ENCODE data around the gene LIG4. TPM values are rescaled to one million over a fixed set of nuclear protein-coding genes. Genes with fewer than 3 reads are reported as not detected.

The LIG4 gene
- total and polyA plus RNA-seq, 3 experiments from 2014 or later: 6.9 to 9.3 (median 9.3) TPM

GRCh38 chr13:108212886-108213285, 2.5 kb downstream of the LIG4 start:
- peak overlapping the region in 1 of 7 donors; percentile 35 for H3K4me3 Mint-ChIP-seq
- Histone ChIP-seq H3K4me3 (ENCODE audit: low read length) (no peak overlapping the region), H3K36me3 (ENCODE audit: insufficient read depth, low read length) (no peaks in the 10 kb centered on the region), H3K27me3 (ENCODE audit: insufficient read depth, low read length, poor library complexity, severe bottlenecking) (no peaks in the 10 kb centered on the region), H3K9me3 (ENCODE audit: low read length) (peaks cover 15% of the 10 kb centered on the region), H3K27ac (ENCODE audit: low read depth, low read length) (no peak overlapping the region), H3K4me1 (ENCODE audit: insufficient read depth, low read length) (peaks cover 29% of the 10 kb centered on the region)
- peaks cover 0 to 1% of the 10 kb centered on the region in 2 donors for H3K27me3 Mint-ChIP-seq
- peaks cover 26 to 38% (median 32%) of the 10 kb centered on the region in 3 donors for H3K4me1 Mint-ChIP-seq
- CTCF ChIA-PET: no interaction called here
- POLR2A ChIA-PET: no interaction called here
- H3K9me3 Mint-ChIP-seq: peaks cover 14 to 29% (median 25%) of the 10 kb centered on the region in 5 donors
- H3K36me3 Mint-ChIP-seq: peaks cover 13 to 30% (median 24%) of the 10 kb centered on the region in 3 donors
- DNase-seq: no peak
- H3K27ac Mint-ChIP-seq: peak overlapping the region in 2 of 8 donors; percentile 12 to 100

GRCh38 chr13:108210551-108210950, 4.8 kb downstream of the LIG4 start:
- ChIA-PET POLR2A (no interaction called here), CTCF (interaction anchor here (1.4 kb wide), 1 partner anchor 14 kb away, joined by 3 read pairs; no protein-coding TSS in a partner anchor)
- Histone ChIP-seq H3K4me1 (ENCODE audit: insufficient read depth, low read length) (peaks cover 7% of the 10 kb centered on the region), H3K4me3 (ENCODE audit: low read length) (no peak overlapping the region), H3K27ac (ENCODE audit: low read depth, low read length) (no peak overlapping the region), H3K9me3 (ENCODE audit: low read length) (peaks cover 15% of the 10 kb centered on the region), H3K27me3 (ENCODE audit: insufficient read depth, low read length, poor library complexity, severe bottlenecking) (no peaks in the 10 kb centered on the region), H3K36me3 (ENCODE audit: insufficient read depth, low read length) (no peaks in the 10 kb centered on the region)
- peaks cover 16 to 37% (median 32%) of the 10 kb centered on the region in 5 donors for H3K9me3 Mint-ChIP-seq
- no peak overlapping the region for H3K27ac Mint-ChIP-seq
- no peak for DNase-seq
- H3K4me3 Mint-ChIP-seq: peak overlapping the region in 1 of 7 donors; percentile 13
- H3K36me3 Mint-ChIP-seq: peaks cover 13 to 30% (median 23%) of the 10 kb centered on the region in 3 donors
- peaks cover 10 to 17% (median 15%) of the 10 kb centered on the region in 3 donors for H3K4me1 Mint-ChIP-seq
- H3K27me3 Mint-ChIP-seq: peaks cover under 1 to 2% of the 10 kb centered on the region in 2 donors

- H3K36me3 Mint-ChIP-seq: peaks cover 0 to 6% (median 2%) of the 10 kb centered on the region in 3 donors
- ChIA-PET CTCF (no interaction called here), POLR2A (no interaction called here)
- H3K9me3 Mint-ChIP-seq: peaks cover 0 to 4% (median 2%) of the 10 kb centered on the region in 5 donors
- peaks cover 0 to 3% (median 0%) of the 10 kb centered on the region in 3 donors for H3K4me1 Mint-ChIP-seq
- no peak overlapping the region for H3K4me3 Mint-ChIP-seq
- Histone ChIP-seq H3K9me3 (ENCODE audit: low read length) (no peaks in the 10 kb centered on the region), H3K4me1 (ENCODE audit: insufficient read depth, low read length) (no peaks in the 10 kb centered on the region), H3K27me3 (ENCODE audit: insufficient read depth, low read length, poor library complexity, severe bottlenecking) (no peaks in the 10 kb centered on the region), H3K4me3 (ENCODE audit: low read length) (no peak overlapping the region), H3K36me3 (ENCODE audit: insufficient read depth, low read length) (no peaks in the 10 kb centered on the region), H3K27ac (ENCODE audit: low read depth, low read length) (no peak overlapping the region)
- H3K27ac Mint-ChIP-seq: no peak overlapping the region
- peaks cover 10 to 35% of the 10 kb centered on the region in 2 donors for H3K27me3 Mint-ChIP-seq
- no peak for DNase-seq
Measured at GRCh38 chr13:108200781-108201398, 14.4 kb downstream of the LIG4 start.

- Mint-ChIP-seq H3K9me3 (peaks cover 0 to 7% (median 3%) of the 10 kb centered on the region in 5 donors), H3K27ac (no peak overlapping the region), H3K4me3 (no peak overlapping the region), H3K36me3 (peaks cover 0 to 6% (median 0%) of the 10 kb centered on the region in 3 donors), H3K27me3 (peaks cover 7 to 31% of the 10 kb centered on the region in 2 donors), H3K4me1 (no peaks in the 10 kb centered on the region)
- H3K4me3 ChIP-seq (ENCODE audit: low read length): no peak overlapping the region
- H3K4me1 ChIP-seq (ENCODE audit: insufficient read depth, low read length): no peaks in the 10 kb centered on the region
- no peaks in the 10 kb centered on the region for H3K9me3 ChIP-seq (ENCODE audit: low read length)
- no peak overlapping the region for H3K27ac ChIP-seq (ENCODE audit: low read depth, low read length)
- no peaks in the 10 kb centered on the region for H3K27me3 ChIP-seq (ENCODE audit: insufficient read depth, low read length, poor library complexity, severe bottlenecking)
- POLR2A ChIA-PET: no interaction called here
- CTCF ChIA-PET: no interaction called here
- no peaks in the 10 kb centered on the region for H3K36me3 ChIP-seq (ENCODE audit: insufficient read depth, low read length)
- no peak for DNase-seq
Measured at GRCh38 chr13:108195861-108196260, 19.5 kb downstream of the LIG4 start.

- Histone ChIP-seq H3K27ac (ENCODE audit: low read depth, low read length) (no peak overlapping the region), H3K9me3 (ENCODE audit: low read length) (no peaks in the 10 kb centered on the region), H3K36me3 (ENCODE audit: insufficient read depth, low read length) (no peaks in the 10 kb centered on the region), H3K4me1 (ENCODE audit: insufficient read depth, low read length) (no peaks in the 10 kb centered on the region), H3K27me3 (ENCODE audit: insufficient read depth, low read length, poor library complexity, severe bottlenecking) (no peaks in the 10 kb centered on the region), H3K4me3 (ENCODE audit: low read length) (no peak overlapping the region)
- ChIA-PET POLR2A (no interaction called here), CTCF (no interaction called here)
- Mint-ChIP-seq H3K4me3 (no peak overlapping the region), H3K36me3 (peaks cover 0 to 6% (median 0%) of the 10 kb centered on the region in 3 donors), H3K9me3 (peaks cover 0 to 7% (median 3%) of the 10 kb centered on the region in 5 donors), H3K4me1 (no peaks in the 10 kb centered on the region), H3K27me3 (peaks cover 10 to 36% of the 10 kb centered on the region in 2 donors), H3K27ac (no peak overlapping the region)
- DNase-seq: no peak
Measured at GRCh38 chr13:108195146-108195545, 20.2 kb downstream of the LIG4 start.

GRCh38 chr13:108194435-108194936, 20.9 kb downstream of the LIG4 start:
- peaks cover 0 to 7% (median 3%) of the 10 kb centered on the region in 5 donors for H3K9me3 Mint-ChIP-seq
- peaks cover 14 to 38% of the 10 kb centered on the region in 2 donors for H3K27me3 Mint-ChIP-seq
- peaks cover 0 to 6% (median 0%) of the 10 kb centered on the region in 3 donors for H3K36me3 Mint-ChIP-seq
- POLR2A ChIA-PET: interaction anchor here (0.7 kb wide), 1 partner anchor 117 kb away, joined by 3 read pairs; no protein-coding TSS in a partner anchor
- H3K27ac Mint-ChIP-seq: no peak overlapping the region
- Histone ChIP-seq H3K9me3 (ENCODE audit: low read length) (no peaks in the 10 kb centered on the region), H3K27me3 (ENCODE audit: insufficient read depth, low read length, poor library complexity, severe bottlenecking) (no peaks in the 10 kb centered on the region), H3K36me3 (ENCODE audit: insufficient read depth, low read length) (no peaks in the 10 kb centered on the region), H3K4me1 (ENCODE audit: insufficient read depth, low read length) (no peaks in the 10 kb centered on the region), H3K4me3 (ENCODE audit: low read length) (no peak overlapping the region), H3K27ac (ENCODE audit: low read depth, low read length) (no peak overlapping the region)
- CTCF ChIA-PET: no interaction called here
- H3K4me3 Mint-ChIP-seq: no peak overlapping the region
- DNase-seq: no peak
- H3K4me1 Mint-ChIP-seq: no peaks in the 10 kb centered on the region

- H3K4me1 Mint-ChIP-seq: no peaks in the 10 kb centered on the region
- Histone ChIP-seq H3K27me3 (ENCODE audit: insufficient read depth, low read length, poor library complexity, severe bottlenecking) (no peaks in the 10 kb centered on the region), H3K36me3 (ENCODE audit: insufficient read depth, low read length) (no peaks in the 10 kb centered on the region), H3K27ac (ENCODE audit: low read depth, low read length) (no peak overlapping the region), H3K4me1 (ENCODE audit: insufficient read depth, low read length) (no peaks in the 10 kb centered on the region), H3K9me3 (ENCODE audit: low read length) (no peaks in the 10 kb centered on the region), H3K4me3 (ENCODE audit: low read length) (no peak overlapping the region)
- ChIA-PET CTCF (no interaction called here), POLR2A (no interaction called here)
- H3K27ac Mint-ChIP-seq: no peak overlapping the region
- DNase-seq: no peak
- peaks cover 0 to 6% (median 0%) of the 10 kb centered on the region in 3 donors for H3K36me3 Mint-ChIP-seq
- H3K9me3 Mint-ChIP-seq: peaks cover 0 to 7% (median 3%) of the 10 kb centered on the region in 5 donors
- no peak overlapping the region for H3K4me3 Mint-ChIP-seq
- peaks cover 12 to 40% of the 10 kb centered on the region in 2 donors for H3K27me3 Mint-ChIP-seq
Measured at GRCh38 chr13:108193806-108194205, 21.5 kb downstream of the LIG4 start.

GRCh38 chr13:108190897-108191296, 24.4 kb downstream of the LIG4 start:
- Histone ChIP-seq H3K4me3 (ENCODE audit: low read length) (no peak overlapping the region), H3K9me3 (ENCODE audit: low read length) (no peaks in the 10 kb centered on the region), H3K4me1 (ENCODE audit: insufficient read depth, low read length) (no peaks in the 10 kb centered on the region), H3K27me3 (ENCODE audit: insufficient read depth, low read length, poor library complexity, severe bottlenecking) (no peaks in the 10 kb centered on the region), H3K36me3 (ENCODE audit: insufficient read depth, low read length) (no peaks in the 10 kb centered on the region), H3K27ac (ENCODE audit: low read depth, low read length) (no peak overlapping the region)
- H3K9me3 Mint-ChIP-seq: peaks cover 0 to 7% (median 3%) of the 10 kb centered on the region in 5 donors
- H3K27me3 Mint-ChIP-seq: peaks cover 10 to 43% of the 10 kb centered on the region in 2 donors
- no peak overlapping the region for H3K27ac Mint-ChIP-seq
- H3K36me3 Mint-ChIP-seq: no peaks in the 10 kb centered on the region
- DNase-seq: no peak
- no peak overlapping the region for H3K4me3 Mint-ChIP-seq
- POLR2A ChIA-PET: no interaction called here
- CTCF ChIA-PET: no interaction called here
- H3K4me1 Mint-ChIP-seq: no peaks in the 10 kb centered on the region

All from CD8-positive, alpha-beta memory T cell (primary cell).